ENCODE data around the gene NOC3L. TPM values are rescaled to one million over a fixed set of nuclear protein-coding genes. Genes with fewer than 3 reads are reported as not detected.
"Not testable (repeated sequence)": the region's sequence is repeated elsewhere in the genome, so short reads cannot be mapped to it uniquely, and the experiment has no call there.

Gene NOC3L
- total RNA-seq = 25.7 and 35.3 TPM in 2 replicates

- DNase-seq (ENCODE audit: low read depth, low spot score) = peak; percentile 79
These were observed at the start of gene NOC3L for GRCh38 chr10:94362360-94363250. TSS of gene NOC3L (minus strand) at chr10:94362939. CDS start at chr10:94362838, 101 bp downstream.

GRCh38 chr10:94412449-94412848 is 49.7 kb upstream of the NOC3L start:
- DNase-seq (ENCODE audit: low read depth, low spot score) = no peak

- DNase-seq (ENCODE audit: low read depth, low spot score) = no peak
These were observed 48.6 kb upstream of the NOC3L start for GRCh38 chr10:94411304-94411703.

GRCh38 chr10:94409021-94409657 is 46.4 kb upstream of the NOC3L start:
- DNase-seq (ENCODE audit: low read depth, low spot score) = no peak

GRCh38 chr10:94407668-94408067 is 44.9 kb upstream of the NOC3L start:
- no peak for DNase-seq (ENCODE audit: low read depth, low spot score)

- DNase-seq (ENCODE audit: low read depth, low spot score) = no peak
These were observed 42.7 kb upstream of the NOC3L start for GRCh38 chr10:94405406-94405805.

- DNase-seq (ENCODE audit: low read depth, low spot score) = peak; percentile 50
These were observed 40.9 kb upstream of the NOC3L start for GRCh38 chr10:94403380-94404213.

- DNase-seq (ENCODE audit: low read depth, low spot score) = no peak
These were observed 40.2 kb upstream of the NOC3L start for GRCh38 chr10:94402843-94403379.

GRCh38 chr10:94402204-94402842 is 39.6 kb upstream of the NOC3L start, which contains the start of gene TBC1D12:
TSS of gene TBC1D12 (plus strand) at chr10:94402541. CDS start at chr10:94402614, 73 bp downstream.
- DNase-seq (ENCODE audit: low read depth, low spot score) = peak; percentile 90

GRCh38 chr10:94398762-94399161 is 36.0 kb upstream of the NOC3L start:
- no peak for DNase-seq (ENCODE audit: low read depth, low spot score)

- no peak for DNase-seq (ENCODE audit: low read depth, low spot score)
These were observed 35.0 kb upstream of the NOC3L start for GRCh38 chr10:94397549-94398370.

- DNase-seq (ENCODE audit: low read depth, low spot score) = not testable (repeated sequence)
These were observed 29.4 kb upstream of the NOC3L start for GRCh38 chr10:94392117-94392516.

- DNase-seq (ENCODE audit: low read depth, low spot score) = not testable (repeated sequence)
These were observed 23.0 kb upstream of the NOC3L start for GRCh38 chr10:94385733-94386132.

GRCh38 chr10:94383530-94383929 is 20.8 kb upstream of the NOC3L start:
- no peak for DNase-seq (ENCODE audit: low read depth, low spot score)

- DNase-seq (ENCODE audit: low read depth, low spot score) = no peak
These were observed 14.1 kb upstream of the NOC3L start for GRCh38 chr10:94376865-94377264.

- DNase-seq (ENCODE audit: low read depth, low spot score) = no peak
These were observed 12.6 kb upstream of the NOC3L start for GRCh38 chr10:94375374-94375773.

- no peak for DNase-seq (ENCODE audit: low read depth, low spot score)
These were observed 7.8 kb upstream of the NOC3L start for GRCh38 chr10:94370501-94370900.

GRCh38 chr10:94366382-94366781 is 3.6 kb upstream of the NOC3L start:
- DNase-seq (ENCODE audit: low read depth, low spot score) = no peak

GRCh38 chr10:94364482-94364881 is 1.7 kb upstream of the NOC3L start:
- no peak for DNase-seq (ENCODE audit: low read depth, low spot score)

- no peak for DNase-seq (ENCODE audit: low read depth, low spot score)
These were observed 469 bp upstream of the NOC3L start for GRCh38 chr10:94363251-94363565.
